Brain pericyte (primary cell): ENCODE results near the gene OR4A15.

ENCODE experiments used
- DNase-seq: peaks from one replicate; pipeline ENCODE4 v3.0.0-alpha.2; 2012; ENCODE audit warnings: low read depth, low spot score

The OR4A15 gene

GRCh38 chr11:55367674-55368073 lies at the start of gene OR4A15:
Gene OR4A15, plus strand, starts transcription at chr11:55367974. Its CDS starts 0 bp downstream, at chr11:55367974.
- no peak for DNase-seq

GRCh38 chr11:55324500-55324899 lies 43.3 kb upstream of the OR4A15 start:
- DNase-seq: no peak

- DNase-seq: no peak
Observed at GRCh38 chr11:55342901-55343300, 24.9 kb upstream of the OR4A15 start, which contains the start of gene OR4A16. Gene OR4A16, plus strand, starts transcription at chr11:55343201. Its CDS starts 0 bp downstream, at chr11:55343201.

- no peak for DNase-seq
Observed at GRCh38 chr11:55345306-55345705, 22.5 kb upstream of the OR4A15 start.

GRCh38 chr11:55349032-55349431 lies 18.7 kb upstream of the OR4A15 start:
- no peak for DNase-seq

GRCh38 chr11:55357560-55358184 lies 10.1 kb upstream of the OR4A15 start:
- no peak for DNase-seq

GRCh38 chr11:55401011-55401410 lies 33.2 kb downstream of the OR4A15 start:
- no peak for DNase-seq
